Mesendoderm (in vitro differentiated cells): ENCODE data around the gene SLX4.

Experiments used
- DNase-seq: peaks from one replicate; pipeline ENCODE4 v3.0.0; 2013
- H2AK5ac ChIP-seq: 2 replicates; pipeline ENCODE4 v1.6.1; 2013; ENCODE audit warnings: low read length, inconsistent platforms
- H2BK120ac ChIP-seq: 2 replicates; pipeline ENCODE4 v1.6.1; 2013; ENCODE audit warnings: low read depth, mild to moderate bottlenecking, low read length, moderate library complexity, mixed read lengths
- H2BK15ac ChIP-seq: replicated peaks from 2 replicates; pipeline ENCODE4 v1.6.1; 2013; ENCODE audit warnings: low read depth, mild to moderate bottlenecking, moderate library complexity
- H2BK5ac ChIP-seq: 2 replicates; pipeline ENCODE4 v1.6.1; 2013; ENCODE audit warnings: low read length, inconsistent platforms
- H3K18ac ChIP-seq: 2 replicates; pipeline ENCODE4 v1.6.1; 2013; ENCODE audit warnings: mild to moderate bottlenecking, low read length, mixed read lengths
- H3K23ac ChIP-seq: one replicate; pipeline ENCODE4 v1.6.1; 2013; ENCODE audit warnings: low read length
- H3K27ac ChIP-seq: 2 replicates; pipeline ENCODE4 v1.5.1; 2013; ENCODE audit warnings: low read depth, mild to moderate bottlenecking, inconsistent platforms, low read length, moderate library complexity
- H3K27me3 ChIP-seq: 2 replicates; pipeline ENCODE4 v1.6.1; 2013; ENCODE audit warnings: low read length, control low read depth, mild to moderate bottlenecking, inconsistent platforms; ENCODE audit not compliant: insufficient read depth, poor library complexity
- H3K36me3 ChIP-seq: 2 replicates; pipeline ENCODE4 v1.6.1; 2013; ENCODE audit warnings: low read length, inconsistent platforms; ENCODE audit not compliant: control insufficient read depth, insufficient read depth
- H3K4ac ChIP-seq: one replicate; pipeline ENCODE4 v1.6.1; 2013; ENCODE audit warnings: low read depth, mild to moderate bottlenecking, low read length, moderate library complexity
- H3K4me1 ChIP-seq: 2 replicates; pipeline ENCODE4 v1.6.1; 2013; ENCODE audit warnings: low read depth, low read length, inconsistent platforms; ENCODE audit not compliant: control insufficient read depth
- H3K4me2 ChIP-seq: 2 replicates; pipeline ENCODE4 v1.6.1; 2013; ENCODE audit warnings: low read length
- H3K4me3 ChIP-seq: 2 replicates; pipeline ENCODE4 v1.5.1; 2013; ENCODE audit warnings: mild to moderate bottlenecking, low read length
- H3K56ac ChIP-seq: one replicate; pipeline ENCODE4 v1.6.1; 2013; ENCODE audit warnings: low read length
- H3K79me1 ChIP-seq: 2 replicates; pipeline ENCODE4 v1.6.1; 2013; ENCODE audit warnings: low read length, inconsistent platforms
- H3K79me2 ChIP-seq: 2 replicates; pipeline ENCODE4 v1.6.1; 2013; ENCODE audit warnings: mild to moderate bottlenecking, low read length; ENCODE audit not compliant: control insufficient read depth, insufficient read depth
- H3K9ac ChIP-seq: 2 replicates; pipeline ENCODE4 v1.6.1; 2013; ENCODE audit warnings: low read length, inconsistent platforms
- H4K5ac ChIP-seq: one replicate; pipeline ENCODE4 v1.6.1; 2013; ENCODE audit warnings: low read length
- H4K8ac ChIP-seq: one replicate; pipeline ENCODE4 v1.6.1; 2013; ENCODE audit warnings: low read depth, mild to moderate bottlenecking, control low read depth, low read length, moderate library complexity
- WGBS: extraction: QIAGEN DNeasy Blood & Tissue Kit; methylation state at CpG from one replicate; pipeline ENCODE4 v1.1.7; 2013; ENCODE audit warnings: low lambda C conversion rate, missing lambda C conversion rate; ENCODE audit not compliant: insufficient coverage; ENCODE audit errors: extremely low coverage; 5-methylcytosine and 5-hydroxymethylcytosine counted together

SLX4 gene

DNA sequence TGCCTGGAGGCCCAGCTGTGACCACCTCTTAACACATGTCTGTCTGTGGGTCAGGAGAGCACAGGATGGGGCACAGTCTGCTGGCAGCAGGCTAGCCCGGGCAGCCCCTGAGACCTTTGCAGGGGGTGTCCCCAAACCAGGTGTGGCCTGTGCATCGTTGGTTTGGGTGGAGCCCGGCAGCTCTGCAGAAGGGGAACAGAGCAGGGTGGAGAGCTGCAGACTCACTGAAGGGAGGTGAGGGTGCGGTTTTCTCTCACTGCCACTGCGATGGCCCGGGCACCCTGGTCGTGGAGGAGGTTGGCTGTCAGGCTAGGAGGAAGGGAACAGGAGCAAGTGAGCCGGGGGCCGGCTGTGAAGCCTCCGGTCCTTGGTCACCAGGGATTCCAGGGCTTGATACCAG, 63.0 kb downstream of the SLX4 start:
- no peak overlapping the region for H3K4me2 ChIP-seq
- peaks cover 6% of the 10 kb centered on the region for H3K4me1 ChIP-seq
- H3K4me3 ChIP-seq: no peak overlapping the region
- no peak overlapping the region for H3K18ac ChIP-seq
- H3K36me3 ChIP-seq: no peaks in the 10 kb centered on the region
- no peak overlapping the region for H4K8ac ChIP-seq
- no peak overlapping the region for H2BK5ac ChIP-seq
- no peaks in the 10 kb centered on the region for H3K79me2 ChIP-seq
- no peak for DNase-seq
- no peak overlapping the region for H3K23ac ChIP-seq
- H4K5ac ChIP-seq: no peak overlapping the region
- H2AK5ac ChIP-seq: no peak overlapping the region
- no peak overlapping the region for H3K9ac ChIP-seq
- H3K56ac ChIP-seq: no peak overlapping the region
- H2BK120ac ChIP-seq: no peak overlapping the region
- no peaks in the 10 kb centered on the region for H3K79me1 ChIP-seq
- no peaks in the 10 kb centered on the region for H3K27me3 ChIP-seq
- no peak overlapping the region for H3K4ac ChIP-seq
- WGBS: no CpG with 5 or more reads among the region's 10 CpGs
- no peak overlapping the region for H3K27ac ChIP-seq
- H2BK15ac ChIP-seq: no peak overlapping the region

GRCh38 chr16:3546986-3547682, 64.3 kb downstream of the SLX4 start:
- no peak overlapping the region for H3K4ac ChIP-seq
- no peaks in the 10 kb centered on the region for H3K27me3 ChIP-seq
- H3K56ac ChIP-seq: no peak overlapping the region
- no peak overlapping the region for H4K8ac ChIP-seq
- no peak overlapping the region for H3K4me2 ChIP-seq
- H2BK15ac ChIP-seq: no peak overlapping the region
- no peak overlapping the region for H3K4me3 ChIP-seq
- no peak overlapping the region for H3K18ac ChIP-seq
- no peaks in the 10 kb centered on the region for H3K36me3 ChIP-seq
- H3K23ac ChIP-seq: no peak overlapping the region
- 100% methylated on average over 1 of the region's 15 CpGs for WGBS
- H3K4me1 ChIP-seq: no peaks in the 10 kb centered on the region
- H3K79me2 ChIP-seq: no peaks in the 10 kb centered on the region
- H3K27ac ChIP-seq: no peak overlapping the region
- no peak overlapping the region for H3K9ac ChIP-seq
- no peak overlapping the region for H4K5ac ChIP-seq
- H2AK5ac ChIP-seq: no peak overlapping the region
- no peak overlapping the region for H2BK120ac ChIP-seq
- no peak overlapping the region for H2BK5ac ChIP-seq
- no peaks in the 10 kb centered on the region for H3K79me1 ChIP-seq
- no peak for DNase-seq

GRCh38 chr16:3542601-3543373, 68.6 kb downstream of the SLX4 start:
- peak; percentile 44 for DNase-seq
- H3K4me2 ChIP-seq: no peak overlapping the region

GRCh38 chr16:3541527-3542155, 69.8 kb downstream of the SLX4 start:
- H3K27me3 ChIP-seq: no peaks in the 10 kb centered on the region
- DNase-seq: no peak
- no peaks in the 10 kb centered on the region for H3K36me3 ChIP-seq
- no peaks in the 10 kb centered on the region for H3K79me1 ChIP-seq
- H2BK120ac ChIP-seq: no peak overlapping the region
- H3K9ac ChIP-seq: no peak overlapping the region
- no peak overlapping the region for H4K5ac ChIP-seq
- no peak overlapping the region for H3K23ac ChIP-seq
- H3K18ac ChIP-seq: no peak overlapping the region
- no peak overlapping the region for H2AK5ac ChIP-seq
- H3K4ac ChIP-seq: no peak overlapping the region
- no peak overlapping the region for H3K27ac ChIP-seq
- H3K4me1 ChIP-seq: no peaks in the 10 kb centered on the region
- H3K4me2 ChIP-seq: no peak overlapping the region
- WGBS: no CpG with 5 or more reads among the region's 13 CpGs
- H3K4me3 ChIP-seq: no peak overlapping the region
- no peaks in the 10 kb centered on the region for H3K79me2 ChIP-seq
- no peak overlapping the region for H2BK5ac ChIP-seq
- H3K56ac ChIP-seq: no peak overlapping the region
- H4K8ac ChIP-seq: no peak overlapping the region
- H2BK15ac ChIP-seq: no peak overlapping the region

More at GRCh38 chr16:3542601-3543373, 68.6 kb downstream of the SLX4 start:
- no peak overlapping the region for H2AK5ac ChIP-seq
- H3K27ac ChIP-seq: no peak overlapping the region
- H4K8ac ChIP-seq: no peak overlapping the region
- no peak overlapping the region for H3K18ac ChIP-seq
- no peaks in the 10 kb centered on the region for H3K4me1 ChIP-seq
- no peaks in the 10 kb centered on the region for H3K79me1 ChIP-seq
- H3K4me3 ChIP-seq: no peak overlapping the region
- no peaks in the 10 kb centered on the region for H3K79me2 ChIP-seq
- no CpG with 5 or more reads among the region's 6 CpGs for WGBS
- H2BK15ac ChIP-seq: no peak overlapping the region
- no peak overlapping the region for H3K56ac ChIP-seq
- no peak overlapping the region for H3K9ac ChIP-seq
- H2BK5ac ChIP-seq: no peak overlapping the region
- H3K36me3 ChIP-seq: no peaks in the 10 kb centered on the region
- H3K4ac ChIP-seq: no peak overlapping the region
- H3K27me3 ChIP-seq: no peaks in the 10 kb centered on the region
- H2BK120ac ChIP-seq: no peak overlapping the region
- H3K23ac ChIP-seq: no peak overlapping the region
- no peak overlapping the region for H4K5ac ChIP-seq

DNA sequence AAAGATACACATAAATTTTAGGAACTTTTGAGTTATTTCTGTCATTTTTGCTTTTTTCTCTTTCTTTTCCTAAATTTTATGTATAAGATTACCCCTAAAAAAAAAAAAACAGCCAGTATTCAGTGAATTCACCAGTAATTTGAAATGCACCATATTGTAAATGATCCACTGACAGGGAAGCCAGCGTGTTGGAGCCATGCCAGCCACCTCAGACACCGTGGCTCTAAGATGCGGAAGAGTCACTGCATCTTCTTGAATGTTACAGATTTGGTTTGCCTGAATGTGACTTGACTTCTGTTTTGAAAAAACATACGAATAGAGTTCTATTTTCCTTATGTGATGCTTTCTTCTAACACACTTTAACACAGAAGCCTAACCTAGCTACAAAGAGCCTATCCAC, 73.2 kb downstream of the SLX4 start:
- no peak overlapping the region for H3K4ac ChIP-seq
- H3K4me1 ChIP-seq: no peaks in the 10 kb centered on the region
- no peaks in the 10 kb centered on the region for H3K79me1 ChIP-seq
- no peak overlapping the region for H4K8ac ChIP-seq
- H3K4me3 ChIP-seq: no peak overlapping the region
- no peaks in the 10 kb centered on the region for H3K27me3 ChIP-seq
- DNase-seq: no peak
- H3K23ac ChIP-seq: no peak overlapping the region
- H3K9ac ChIP-seq: no peak overlapping the region
- H3K4me2 ChIP-seq: no peak overlapping the region
- no peaks in the 10 kb centered on the region for H3K36me3 ChIP-seq
- H2BK5ac ChIP-seq: no peak overlapping the region
- H3K79me2 ChIP-seq: no peaks in the 10 kb centered on the region
- no peak overlapping the region for H4K5ac ChIP-seq
- H2AK5ac ChIP-seq: no peak overlapping the region
- H3K18ac ChIP-seq: no peak overlapping the region
- no peak overlapping the region for H2BK15ac ChIP-seq
- H3K56ac ChIP-seq: no peak overlapping the region
- no peak overlapping the region for H2BK120ac ChIP-seq
- WGBS: no CpG with 5 or more reads among the region's 4 CpGs
- no peak overlapping the region for H3K27ac ChIP-seq
